Measurements from ENCODE around the gene TMEM138. TPM values are rescaled to one million over a fixed set of nuclear protein-coding genes. Genes with fewer than 3 reads are reported as not detected.

Gene TMEM138
- total RNA-seq, 2 experiments from 2014 or later, result 38.6 to 47.0 TPM

DNA sequence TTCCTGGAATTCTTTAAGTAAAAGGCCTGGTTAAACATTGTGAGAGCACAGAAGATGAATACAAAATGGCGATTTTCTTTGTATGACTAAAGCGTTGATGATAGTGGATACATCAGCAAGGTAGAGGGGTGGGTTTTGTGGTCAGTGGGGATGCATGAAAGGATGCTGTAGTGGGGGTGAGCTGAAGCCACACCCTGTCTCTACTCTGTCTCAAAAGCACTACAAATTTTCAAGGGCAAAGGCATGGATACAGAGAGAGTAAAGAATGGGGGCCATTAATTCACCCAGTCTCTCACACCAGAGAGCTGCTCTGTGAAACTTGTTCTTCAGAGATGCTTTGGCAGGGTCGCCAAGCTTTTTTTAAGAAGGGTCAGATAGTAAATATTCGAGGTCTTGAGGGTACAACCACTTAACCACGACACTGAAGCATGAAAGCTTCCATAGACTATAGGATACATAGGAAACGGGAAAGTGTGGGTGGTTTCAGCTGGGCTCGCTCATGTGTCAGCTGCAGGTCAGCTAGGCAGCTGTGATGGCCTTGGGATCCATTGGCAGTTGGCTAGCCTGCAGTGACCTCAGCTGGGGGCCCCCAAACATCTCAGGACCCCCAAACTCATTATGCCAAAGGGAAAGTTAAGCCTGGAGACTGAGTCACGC lies 8.3 kb downstream of the TMEM138 start:
- intact Hi-C loops (cut with micrococcal nuclease), result no loop called here
- H3K36me3 Mint-ChIP-seq (ENCODE audit: low read depth), result peaks cover 54% of the 10 kb centered on the region
- DNase-seq (peak; percentile 33), ATAC-seq (peak; percentile 77)
- TF ChIP-seq CTCF (IDR thresholded peaks at IDR 0.05), result no peak
- H3K9me3 Mint-ChIP-seq, result peaks cover 2% of the 10 kb centered on the region
- H3K4me1 Mint-ChIP-seq (ENCODE audit: low read depth), result peaks cover 15% of the 10 kb centered on the region
- ChIA-PET POLR2A (interaction anchor here (1.2 to 3.2 kb wide), 5 partner anchors 8 to 37 kb away, joined by 3 to 13 read pairs (median 4); partner anchors contain the start of genes CYB561A3, TKFC and TMEM138), CTCF (interaction anchor here (1.6 to 2.7 kb wide), 3 partner anchors 8 to 34 kb away, joined by 5 to 24 read pairs (median 18); partner anchors contain the start of gene TMEM138)
- no peak overlapping the region for H3K4me3 Mint-ChIP-seq
- H3K27ac Mint-ChIP-seq, result peak overlapping the region; percentile 63
- H3K27me3 Mint-ChIP-seq, result no peaks in the 10 kb centered on the region

DNA sequence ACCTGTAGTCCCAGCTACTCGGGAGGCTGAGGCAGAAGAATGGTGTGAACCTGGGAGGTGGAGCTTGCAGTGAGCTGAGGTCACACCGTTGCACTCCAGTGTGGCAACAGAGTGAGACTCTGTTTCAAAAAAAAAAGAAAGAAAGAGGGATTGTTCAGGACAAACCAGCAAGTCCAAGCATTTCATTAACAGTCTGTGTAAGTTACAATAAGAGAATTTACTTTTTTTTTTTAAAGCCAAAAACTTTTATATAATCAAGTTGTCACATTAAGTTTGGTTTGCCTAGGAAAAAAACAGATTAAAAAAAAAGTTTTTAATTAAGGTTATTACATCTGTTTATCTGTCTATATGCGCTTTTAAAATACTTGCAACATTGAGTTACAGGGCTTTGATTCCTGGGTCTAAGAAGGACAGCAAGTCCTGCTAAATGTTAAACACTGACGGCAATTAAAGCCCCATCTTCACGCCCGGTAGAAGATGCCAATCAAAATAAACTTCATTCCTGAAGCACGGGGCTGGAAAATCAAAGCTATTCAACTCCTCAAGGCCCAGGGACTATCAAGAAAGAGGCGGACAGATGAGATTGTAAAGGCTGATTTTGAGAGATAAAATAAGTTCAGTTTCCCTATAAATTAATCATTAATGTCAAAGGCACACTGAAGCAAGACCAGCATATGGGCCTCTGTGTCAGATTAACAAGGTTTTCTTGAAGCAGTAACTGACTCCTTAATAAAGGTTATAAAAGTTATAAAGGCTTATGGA lies 10.7 kb downstream of the TMEM138 start:
- H3K4me1 Mint-ChIP-seq (ENCODE audit: low read depth), result peaks cover 15% of the 10 kb centered on the region
- no peak overlapping the region for H3K4me3 Mint-ChIP-seq
- H3K9me3 Mint-ChIP-seq, result peaks cover 2% of the 10 kb centered on the region
- ATAC-seq (no peak), DNase-seq (no peak)
- no peak overlapping the region for H3K27ac Mint-ChIP-seq
- H3K36me3 Mint-ChIP-seq (ENCODE audit: low read depth), result peaks cover 51% of the 10 kb centered on the region
- no peak for TF ChIP-seq CTCF (IDR thresholded peaks at IDR 0.05)
- POLR2A ChIA-PET, result interaction anchor here (1.2 kb wide), 1 partner anchor 29 kb away, joined by 3 read pairs; no protein-coding TSS in a partner anchor
- no peaks in the 10 kb centered on the region for H3K27me3 Mint-ChIP-seq
- intact Hi-C loops (cut with micrococcal nuclease), result no loop called here
- CTCF ChIA-PET, result interaction anchor here (4.0 kb wide), 1 partner anchor 13 kb away, joined by 25 read pairs; no protein-coding TSS in a partner anchor

DNA sequence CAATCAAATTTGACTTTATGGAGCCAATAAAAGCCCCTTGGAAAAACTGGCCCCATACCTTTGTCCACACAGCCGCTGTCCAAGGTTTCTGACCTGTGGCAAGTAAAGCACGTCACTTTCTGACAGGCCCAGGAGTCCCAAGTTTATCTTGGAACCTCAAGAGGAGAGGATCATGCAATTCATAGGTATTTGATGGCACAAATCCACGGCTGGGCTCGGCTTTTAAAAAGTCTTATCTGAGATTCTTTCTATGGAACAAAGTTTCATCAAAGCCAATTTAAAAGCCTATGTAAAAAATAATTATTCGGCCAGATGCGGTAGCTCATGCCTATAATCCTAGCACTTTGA lies 13.6 kb downstream of the TMEM138 start:
- Mint-ChIP-seq H3K27me3 (no peaks in the 10 kb centered on the region), H3K27ac (no peak overlapping the region), H3K36me3 (ENCODE audit: low read depth) (peaks cover 28% of the 10 kb centered on the region), H3K9me3 (peaks cover 2% of the 10 kb centered on the region), H3K4me3 (no peak overlapping the region), H3K4me1 (ENCODE audit: low read depth) (no peaks in the 10 kb centered on the region)
- no peak for ATAC-seq
- ChIA-PET CTCF (interaction anchor here (1.4 to 4.0 kb wide), 3 partner anchors 9 to 17 kb away, joined by 6 to 25 read pairs (median 12); partner anchors contain the start of gene TMEM216), POLR2A (interaction anchor here (1.2 kb wide), 2 partner anchors 10 to 17 kb away, joined by 4 read pairs; no protein-coding TSS in a partner anchor)
- intact Hi-C loops (cut with micrococcal nuclease), result no loop called here
- TF ChIP-seq CTCF (IDR thresholded peaks at IDR 0.05), result no peak
- no peak for DNase-seq

GRCh38 chr11:61377461-61378160 lies 15.4 kb downstream of the TMEM138 start:
- DNase-seq (no peak), ATAC-seq (no peak)
- intact Hi-C loops (cut with micrococcal nuclease), result no loop called here
- POLR2A ChIA-PET, result interaction anchor here (1.3 to 1.4 kb wide), 2 partner anchors 15 to 25 kb away, joined by 3 read pairs; partner anchors contain the start of gene TMEM216
- CTCF ChIA-PET, result interaction anchor here (1.6 to 1.9 kb wide), 2 partner anchors 8 to 41 kb away, joined by 9 to 12 read pairs; no protein-coding TSS in a partner anchor
- no peak overlapping the region for H3K27ac Mint-ChIP-seq
- TF ChIP-seq CTCF (IDR thresholded peaks at IDR 0.05), result no peak
- no peak overlapping the region for H3K4me3 Mint-ChIP-seq
- H3K27me3 Mint-ChIP-seq, result no peaks in the 10 kb centered on the region
- peaks cover 2% of the 10 kb centered on the region for H3K9me3 Mint-ChIP-seq
- no peaks in the 10 kb centered on the region for H3K4me1 Mint-ChIP-seq (ENCODE audit: low read depth)
- peaks cover 19% of the 10 kb centered on the region for H3K36me3 Mint-ChIP-seq (ENCODE audit: low read depth)
